Caki2 (cell line): ENCODE results near the gene RIGI. TPM values are rescaled to one million over a fixed set of nuclear protein-coding genes. Genes with fewer than 3 reads are reported as not detected.
"Not testable (repeated sequence)": the region's sequence is repeated elsewhere in the genome, so short reads cannot be mapped to it uniquely, and the experiment has no call there.

Experiments
- DNase-seq: peaks from one replicate; pipeline ENCODE4 v3.0.0-alpha.2; 2015; ENCODE audit warnings: low read depth
- in situ Hi-C: cut with HindIII; loops from 2 replicates; pipeline ENCODE4 v1.10.0; 2016; ENCODE audit warnings: low sequenced_read_pairs, low pct_unique_long_range_greater_than_20kb, mixed read lengths
- total RNA-seq: library from RNA; depleted of rRNA; stranded (reverse); fragments of >200 nt; shearing (Covaris generic); gene quantifications from 2 replicates; pipeline ENCODE4 v1.2.3, GENCODE V29; 2014; ENCODE audit warnings: low replicate concordance

Gene RIGI
- total RNA-seq, 1 experiment from 2014 or later = 5.8 TPM

GRCh38 chr9:32548213-32548612 lies 22.2 kb upstream of the RIGI start:
- in situ Hi-C loops, DNase-seq: not testable (repeated sequence)

GRCh38 chr9:32545884-32546283 lies 19.9 kb upstream of the RIGI start:
- in situ Hi-C loops = no loop called here
- no peak for DNase-seq

GRCh38 chr9:32543047-32543446 lies 17.1 kb upstream of the RIGI start:
- DNase-seq = no peak
- in situ Hi-C loops = no loop called here

- in situ Hi-C loops = no loop called here
These were observed 7.8 kb upstream of the RIGI start for GRCh38 chr9:32533816-32534215.

DNA sequence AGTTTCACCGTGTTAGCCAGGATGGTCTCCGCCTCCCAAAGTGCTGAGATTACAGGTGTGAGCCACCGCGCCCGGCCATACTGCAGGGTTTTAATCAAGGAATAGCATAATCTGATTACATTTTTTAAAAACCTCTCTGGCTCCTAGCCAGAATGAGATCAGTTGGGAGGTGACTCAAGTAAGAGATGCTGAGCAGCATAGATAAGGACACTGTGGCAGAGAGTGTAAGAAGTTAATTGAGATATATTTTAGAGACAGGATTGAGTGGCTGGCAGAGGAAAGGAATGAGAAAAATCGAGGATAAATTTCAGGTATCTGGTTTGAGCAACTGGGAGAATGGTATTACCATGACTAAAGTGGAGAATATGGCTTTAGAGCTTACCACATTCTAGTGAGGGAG lies 7.3 kb upstream of the RIGI start:
- no peak for DNase-seq
- in situ Hi-C loops = no loop called here

More at GRCh38 chr9:32533816-32534215, 7.8 kb upstream of the RIGI start:
- no peak for DNase-seq

- in situ Hi-C loops = no loop called here
- DNase-seq = no peak
These were observed 682 bp upstream of the RIGI start for GRCh38 chr9:32526707-32527048.

DNA sequence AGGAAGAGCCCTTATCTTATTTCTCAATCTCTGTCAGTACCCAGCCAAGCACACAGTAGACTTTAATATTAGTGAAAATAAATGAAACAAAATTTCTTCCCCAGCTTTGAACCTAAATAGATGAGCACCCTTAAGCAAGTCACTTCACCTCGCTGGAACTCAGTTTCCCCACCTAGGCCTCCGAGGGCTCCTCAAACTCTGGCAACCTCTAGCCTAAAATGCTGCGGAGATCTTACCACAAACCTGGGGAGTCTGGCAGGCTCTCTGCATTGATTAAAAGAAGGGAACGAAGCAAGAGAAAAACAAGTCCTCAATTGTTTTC lies 326 bp downstream of the RIGI start:
- in situ Hi-C loops = no loop called here
- DNase-seq = no peak

GRCh38 chr9:32524892-32525708 lies 896 bp downstream of the RIGI start:
- DNase-seq = peak; percentile 33
- in situ Hi-C loops = no loop called here

DNA sequence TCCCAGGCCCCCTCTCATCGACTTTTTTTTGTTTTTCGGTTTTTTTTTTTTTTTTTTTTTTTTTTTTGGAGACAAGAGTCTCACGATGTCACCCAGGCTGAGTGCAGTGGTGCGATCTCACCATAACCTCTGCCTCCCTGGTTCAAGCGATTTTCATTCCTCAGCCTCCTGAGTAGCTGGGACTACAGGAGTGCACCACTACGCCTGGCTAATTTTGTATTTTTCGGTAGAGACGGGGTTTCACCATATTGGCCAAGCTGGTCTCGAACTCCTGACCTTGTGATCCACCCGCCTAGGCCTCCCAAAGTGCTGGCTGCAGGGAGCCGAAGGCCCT lies 1.5 kb downstream of the RIGI start:
- DNase-seq, in situ Hi-C loops: not testable (repeated sequence)

- no peak for DNase-seq
- in situ Hi-C loops = no loop called here
These were observed 2.1 kb downstream of the RIGI start for GRCh38 chr9:32523910-32524309.

DNA sequence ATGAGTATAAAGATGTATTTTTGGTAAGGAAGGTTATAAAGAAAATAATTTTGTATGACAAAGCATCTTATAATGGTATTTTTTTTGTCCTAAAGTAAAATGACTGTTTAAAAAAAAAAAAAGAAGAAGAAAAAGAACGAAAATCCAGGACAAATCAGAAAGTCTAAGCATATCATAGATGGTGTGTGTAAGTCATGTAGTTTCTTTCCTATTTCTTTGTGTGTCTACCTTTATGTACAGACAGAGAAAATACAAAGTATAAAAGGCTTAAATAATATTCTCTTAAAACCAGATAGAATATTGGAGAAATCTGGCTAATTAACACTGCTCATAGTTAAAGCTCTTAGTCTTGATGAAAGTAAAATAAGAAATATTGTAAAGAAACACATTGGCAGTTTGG lies 7.7 kb downstream of the RIGI start:
- DNase-seq = no peak
- in situ Hi-C loops = no loop called here

GRCh38 chr9:32516241-32516640 lies 9.8 kb downstream of the RIGI start:
- in situ Hi-C loops = no loop called here
- no peak for DNase-seq

GRCh38 chr9:32508728-32509127 lies 17.3 kb downstream of the RIGI start:
- in situ Hi-C loops = no loop called here
- no peak for DNase-seq

DNA sequence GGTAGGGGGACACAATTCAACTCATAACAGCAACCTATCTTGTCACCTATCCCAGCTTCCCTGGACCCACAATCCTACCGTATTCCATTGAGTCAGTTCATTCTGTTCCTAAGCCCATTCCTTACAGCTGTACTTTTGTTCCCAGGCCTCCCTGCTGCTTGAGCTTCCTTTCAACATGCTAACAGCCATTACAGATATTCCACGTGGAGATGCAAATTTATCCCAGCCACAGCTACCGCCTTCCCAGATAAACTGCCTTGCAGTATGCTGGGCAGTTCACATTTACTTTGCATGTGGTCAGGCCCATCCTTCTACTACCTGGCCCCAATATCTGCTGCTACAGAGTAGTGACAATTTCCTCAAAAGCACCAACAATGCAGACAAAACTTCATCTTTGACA lies 23.0 kb downstream of the RIGI start:
- no peak for DNase-seq
- in situ Hi-C loops = no loop called here

GRCh38 chr9:32502464-32502863 lies 23.5 kb downstream of the RIGI start:
- in situ Hi-C loops = no loop called here
- DNase-seq = peak; percentile 22

- in situ Hi-C loops = no loop called here
- DNase-seq = no peak
These were observed 24.1 kb downstream of the RIGI start for GRCh38 chr9:32501868-32502267.

DNA sequence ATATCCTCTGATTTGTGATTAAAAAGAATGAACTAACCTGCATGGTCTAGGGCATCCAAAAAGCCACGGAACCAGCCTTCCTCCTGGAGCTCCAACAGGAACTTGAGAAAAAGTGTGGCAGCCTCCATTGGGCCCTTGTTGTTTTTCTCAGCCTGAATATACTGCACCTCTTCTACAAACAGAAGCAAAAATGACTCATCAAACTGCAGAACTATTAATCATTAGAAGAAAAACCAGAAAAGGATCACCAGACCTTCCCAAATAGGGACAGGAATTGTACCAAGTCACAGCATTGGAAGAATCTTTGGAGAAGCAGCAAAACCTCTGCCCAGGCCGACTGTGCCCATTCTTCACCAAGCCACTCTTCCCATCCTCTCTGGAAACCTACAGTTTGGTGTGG lies 25.2 kb downstream of the RIGI start:
- in situ Hi-C loops = no loop called here
- DNase-seq = peak; percentile 69

- no peak for DNase-seq
- in situ Hi-C loops = no loop called here
These were observed 28.1 kb downstream of the RIGI start for GRCh38 chr9:32497921-32498320.

DNA sequence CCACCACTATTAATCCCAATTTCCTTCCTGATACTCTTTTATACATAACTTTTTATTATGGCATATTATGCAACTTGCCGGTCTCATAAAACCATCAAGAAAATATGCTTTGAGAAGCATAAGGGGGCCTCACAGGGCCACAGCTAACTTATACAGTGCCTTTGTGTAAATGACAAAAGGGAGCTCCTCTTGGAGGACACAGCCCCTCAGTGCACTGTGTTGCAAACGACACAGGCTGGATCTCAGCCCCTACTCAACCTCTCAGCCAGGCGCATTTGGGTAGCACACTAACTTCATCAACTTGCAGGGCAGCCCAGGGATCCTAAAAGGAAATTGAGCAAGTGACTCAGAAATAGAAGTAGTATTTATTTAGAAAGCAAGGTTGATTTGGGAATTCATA lies 35.4 kb downstream of the RIGI start:
- in situ Hi-C loops = no loop called here
- DNase-seq = no peak

- in situ Hi-C loops = no loop called here
- DNase-seq = no peak
These were observed 38.0 kb downstream of the RIGI start for GRCh38 chr9:32487981-32488380.
